ENCODE measurements around the gene ADGRA1.

Gene ADGRA1

DNA sequence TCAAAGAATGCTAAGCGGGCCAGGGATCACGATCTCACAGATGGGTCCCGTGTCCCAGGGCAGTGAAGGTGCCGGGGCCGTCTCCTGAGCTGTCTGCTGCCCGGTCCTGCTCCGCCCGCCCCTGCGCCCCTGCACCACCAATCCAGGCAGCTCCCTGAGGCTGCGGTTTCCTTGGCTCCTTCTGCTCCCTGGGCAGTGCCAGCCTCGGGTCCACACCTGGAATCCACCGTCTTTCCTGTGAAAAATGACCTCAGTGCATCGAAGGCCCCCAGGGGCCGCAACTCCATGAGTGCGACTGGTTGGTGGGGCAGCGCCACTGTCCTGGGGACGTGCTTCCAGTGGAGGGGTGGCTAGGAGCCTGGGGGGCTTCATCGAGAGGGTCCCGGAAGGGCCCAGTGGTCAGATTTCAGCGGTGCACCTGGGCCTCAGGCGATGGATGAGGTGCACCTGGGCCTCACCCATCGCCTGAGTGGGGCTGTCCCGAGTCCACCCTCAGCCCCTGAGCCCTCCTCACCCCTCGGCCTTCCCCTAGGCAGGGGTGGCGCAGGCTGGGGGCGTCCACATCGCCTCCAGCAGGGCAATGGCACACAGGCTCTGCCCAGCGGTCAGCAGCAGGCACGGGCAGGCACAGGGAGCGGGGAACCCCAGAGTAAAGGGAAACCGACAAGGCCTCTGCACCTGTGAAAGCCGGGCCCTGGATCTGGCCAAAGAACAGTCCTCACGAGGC, 27.2 kb downstream of the ADGRA1 start:
- no peak for DNase-seq

- DNase-seq = no peak
Measured at GRCh38 chr10:133115453-133115842, 27.7 kb downstream of the ADGRA1 start.

DNA sequence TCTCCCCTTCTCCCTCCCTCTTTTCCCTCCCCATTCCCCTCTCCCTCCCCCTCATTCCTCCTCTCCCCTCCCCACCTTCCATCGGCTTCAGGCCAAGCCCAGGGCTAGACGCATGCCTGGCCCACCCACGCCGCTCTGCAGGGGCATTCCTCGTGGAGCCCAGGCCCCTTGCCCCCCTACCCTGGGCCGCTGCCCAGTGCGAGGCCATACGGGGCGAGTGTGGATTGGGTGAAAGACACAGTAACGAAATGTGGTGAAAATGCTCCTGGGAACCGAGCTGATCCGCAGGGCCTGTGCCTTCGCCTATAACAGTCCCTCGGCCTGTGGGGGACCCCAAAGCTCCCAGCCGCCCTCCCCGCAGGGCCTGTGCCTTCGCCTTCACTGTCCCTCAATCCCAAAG, 28.3 kb downstream of the ADGRA1 start:
- DNase-seq = no peak

DNA sequence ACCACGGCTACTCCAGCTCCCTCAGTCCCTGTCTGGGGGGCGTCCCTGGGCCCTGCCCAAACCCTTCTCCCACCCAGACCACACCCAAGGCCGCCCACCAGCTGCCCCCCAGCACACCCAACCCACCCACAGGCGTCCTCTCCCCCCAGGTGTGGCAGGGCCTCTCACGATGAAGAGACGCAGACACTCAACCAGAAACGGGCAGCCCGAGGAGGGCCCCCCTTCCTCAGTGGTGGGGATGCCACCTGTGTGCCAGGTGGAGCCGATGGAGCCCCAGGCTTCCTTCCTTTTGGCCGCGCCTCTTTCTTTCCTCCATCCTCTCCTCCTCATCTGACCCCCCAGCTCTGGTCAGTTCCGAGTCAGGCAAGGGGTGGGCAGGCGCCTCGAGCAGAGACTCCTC, 28.7 kb downstream of the ADGRA1 start:
- DNase-seq = no peak

- no peak for DNase-seq
Measured at GRCh38 chr10:133117036-133117687, 29.4 kb downstream of the ADGRA1 start.

DNA sequence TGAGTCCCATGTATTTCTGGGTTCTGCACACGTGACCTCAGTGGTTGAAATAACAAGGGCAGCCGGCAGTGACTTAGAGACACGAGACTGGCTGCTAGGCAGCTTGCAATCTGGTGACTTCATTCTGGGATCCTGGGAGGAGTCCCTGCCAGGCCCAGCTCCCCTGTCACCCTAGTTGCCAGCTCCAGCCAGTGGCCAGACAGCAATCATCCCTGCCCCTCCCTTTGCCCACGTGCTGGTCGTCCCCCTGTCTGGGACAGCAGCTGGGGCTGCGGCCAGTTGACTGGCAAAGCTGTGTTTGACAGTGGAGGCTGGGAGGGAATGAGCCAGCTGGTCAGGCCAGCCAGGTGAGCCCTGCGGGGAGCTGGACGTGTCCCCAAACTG, 30.0 kb downstream of the ADGRA1 start:
- DNase-seq = no peak

DNA sequence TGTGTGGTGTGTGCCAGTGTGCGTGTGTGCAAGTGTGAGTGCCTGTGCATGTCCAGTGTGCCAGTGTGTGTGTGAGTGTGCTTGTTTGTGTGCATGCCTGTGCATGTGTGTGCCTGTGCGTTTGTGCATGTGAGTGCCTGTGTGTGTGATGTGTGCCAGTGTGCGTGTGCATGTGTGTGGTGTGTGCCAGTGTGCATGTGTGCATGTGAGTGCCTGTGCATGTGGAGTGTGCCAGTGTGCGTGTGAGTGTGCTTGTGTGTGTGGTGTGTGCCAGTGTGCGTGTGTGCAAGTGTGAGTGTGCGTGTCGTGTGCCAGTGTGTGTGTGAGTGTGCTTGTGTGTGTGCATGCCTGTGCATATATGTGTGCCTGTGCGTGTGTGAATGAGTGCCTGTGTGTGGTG, 33.8 kb downstream of the ADGRA1 start:
- no peak for DNase-seq

- DNase-seq = no peak
Measured at GRCh38 chr10:133122171-133122935, 34.6 kb downstream of the ADGRA1 start.

GRCh38 chr10:133123050-133123745, 35.5 kb downstream of the ADGRA1 start:
- DNase-seq = peak; percentile 31

- DNase-seq = no peak
Measured at GRCh38 chr10:133123746-133124356, 36.1 kb downstream of the ADGRA1 start.

DNA sequence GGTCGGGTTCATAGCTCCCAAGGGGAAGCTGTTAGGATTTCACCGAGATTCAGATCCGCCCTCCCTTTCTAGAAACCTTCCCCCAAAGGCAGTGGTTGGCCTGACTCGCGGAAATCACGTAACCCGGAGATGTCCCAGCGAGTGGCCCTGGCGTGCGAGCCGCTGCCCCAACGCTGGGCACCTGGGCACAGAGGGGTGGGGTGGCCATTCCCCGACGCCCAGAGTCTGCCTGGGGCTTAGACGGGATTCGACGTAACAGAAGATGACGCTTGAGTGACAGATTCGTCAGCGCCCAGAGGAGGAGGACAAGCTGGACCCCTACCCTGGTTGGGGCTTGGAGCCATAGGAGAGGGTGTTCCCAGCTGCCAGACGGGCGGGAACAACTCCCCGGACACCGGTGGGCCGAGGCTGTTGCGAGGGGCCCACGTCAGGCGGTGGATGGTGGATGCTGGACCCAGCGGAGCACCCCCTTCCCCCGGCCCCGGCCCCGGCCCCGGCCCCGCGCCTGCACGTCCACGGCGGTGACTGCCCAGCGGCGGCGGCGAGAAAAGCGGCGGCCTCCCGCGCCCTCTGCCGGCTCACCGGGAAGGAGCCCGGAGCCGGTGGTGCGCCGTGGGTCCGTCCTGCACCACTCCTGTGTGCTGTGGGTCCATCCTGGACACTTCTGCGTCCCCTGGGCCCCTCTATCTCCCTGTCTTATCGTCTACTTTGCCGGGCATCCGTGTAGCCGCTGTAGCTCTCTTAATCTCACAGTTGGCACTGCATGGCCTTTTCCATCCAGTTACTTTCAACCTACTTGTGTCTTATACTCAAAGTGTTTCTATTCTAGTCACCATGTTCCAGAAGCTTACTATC, 36.9 kb downstream of the ADGRA1 start:
- peak; percentile 53 for DNase-seq

DNA sequence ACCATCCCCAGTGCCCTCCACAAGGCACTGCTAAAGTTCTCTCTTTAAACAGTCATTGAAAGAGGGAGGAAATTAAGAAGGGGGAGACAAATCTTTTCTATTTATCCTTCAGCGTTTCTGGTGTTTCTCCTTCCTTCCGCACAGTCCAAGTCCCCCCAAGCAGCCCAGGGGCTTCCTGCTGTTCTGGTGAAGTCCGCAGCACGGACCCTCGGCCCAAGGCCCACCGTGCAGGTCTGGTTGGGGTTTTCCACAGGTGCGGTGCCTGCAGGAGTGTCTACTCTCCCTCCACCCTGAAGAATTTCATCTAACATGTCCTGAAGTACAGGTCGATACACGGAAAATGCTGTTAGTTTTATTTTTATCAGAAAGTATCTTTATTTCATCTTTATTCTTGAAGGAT, 38.2 kb downstream of the ADGRA1 start:
- no peak for DNase-seq

DNA sequence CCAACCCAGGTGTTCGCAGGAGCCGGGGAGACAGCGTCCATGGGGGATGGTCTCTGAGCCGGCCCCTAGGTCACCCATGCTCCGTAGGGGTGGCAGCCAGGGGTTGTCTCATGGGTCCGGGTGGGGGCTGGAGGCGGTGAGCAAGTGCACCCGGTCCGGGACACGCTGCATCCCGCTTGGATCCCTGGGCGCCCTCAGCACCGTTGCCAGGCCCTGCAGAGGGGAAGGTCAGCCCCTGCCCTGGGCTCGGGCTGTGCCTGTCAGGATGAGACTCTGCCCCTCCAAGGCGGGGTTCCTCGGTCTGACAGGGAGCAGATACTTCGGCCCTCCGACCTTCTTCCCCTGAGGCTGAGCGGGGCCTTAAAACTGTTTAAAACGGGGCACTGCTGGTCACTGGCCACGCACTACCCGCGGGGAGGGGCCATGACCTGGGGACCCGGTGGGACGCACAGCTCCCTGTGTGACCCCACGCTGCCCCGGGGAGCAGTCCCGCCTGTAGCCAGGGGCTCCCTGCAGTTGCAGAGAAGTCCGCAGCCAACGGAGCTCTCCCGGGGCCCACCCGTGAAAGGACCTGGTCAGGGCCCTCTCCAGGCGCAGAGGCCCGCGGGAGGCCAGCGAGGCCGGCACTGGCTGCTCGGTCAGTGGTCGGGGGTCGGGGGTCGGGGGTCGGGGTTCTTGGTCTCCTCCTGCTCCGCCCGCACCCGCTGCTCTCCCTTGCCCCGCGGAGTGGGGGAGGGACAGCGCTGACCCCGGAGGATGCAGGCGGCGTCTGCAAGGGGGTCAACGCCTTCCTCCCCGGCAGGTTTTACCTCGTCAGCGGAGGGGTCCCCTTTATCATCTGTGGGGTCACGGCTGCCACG, 38.9 kb downstream of the ADGRA1 start:
- no peak for DNase-seq

DNA sequence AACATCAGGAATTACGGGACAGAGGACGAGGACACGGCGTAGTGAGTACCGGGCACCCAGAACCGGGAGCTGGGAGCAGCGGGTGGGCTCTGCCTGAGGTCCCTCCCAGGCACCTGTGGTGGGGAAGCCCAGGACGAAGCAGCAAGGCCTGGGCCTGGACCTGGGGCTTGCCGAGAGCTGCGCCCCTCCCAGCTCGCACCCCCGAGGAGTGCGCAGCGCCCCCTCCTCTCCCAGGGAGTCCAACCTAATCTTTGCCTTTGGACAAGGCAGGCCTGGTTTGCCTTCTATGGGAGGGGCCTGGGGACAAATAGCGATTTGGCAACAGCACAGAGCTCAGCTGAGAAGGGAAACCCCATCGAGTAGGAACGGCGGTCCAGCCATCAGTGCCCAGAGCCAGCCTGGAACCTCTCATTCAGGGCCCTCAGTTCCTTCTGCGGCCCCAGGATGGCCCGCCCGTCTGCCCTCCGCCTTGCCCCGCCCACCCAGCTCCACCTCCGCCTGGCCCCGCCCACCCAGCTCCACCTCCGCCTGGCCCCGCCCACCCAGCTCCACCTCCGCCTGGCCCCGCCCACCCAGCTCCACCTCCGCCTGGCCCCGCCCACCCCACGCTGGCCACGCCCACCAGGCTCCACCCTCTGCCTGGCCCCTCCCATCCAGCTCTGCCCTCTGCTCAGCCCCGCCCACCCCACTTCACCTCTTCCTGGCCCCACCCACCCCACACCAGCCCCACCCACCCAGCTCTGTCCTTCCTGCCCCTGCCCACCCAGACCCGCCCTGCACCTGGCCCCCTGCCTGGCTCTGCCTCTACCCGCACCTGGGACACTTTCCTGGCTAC, 39.8 kb downstream of the ADGRA1 start:
- peak; percentile 74 for DNase-seq

DNA sequence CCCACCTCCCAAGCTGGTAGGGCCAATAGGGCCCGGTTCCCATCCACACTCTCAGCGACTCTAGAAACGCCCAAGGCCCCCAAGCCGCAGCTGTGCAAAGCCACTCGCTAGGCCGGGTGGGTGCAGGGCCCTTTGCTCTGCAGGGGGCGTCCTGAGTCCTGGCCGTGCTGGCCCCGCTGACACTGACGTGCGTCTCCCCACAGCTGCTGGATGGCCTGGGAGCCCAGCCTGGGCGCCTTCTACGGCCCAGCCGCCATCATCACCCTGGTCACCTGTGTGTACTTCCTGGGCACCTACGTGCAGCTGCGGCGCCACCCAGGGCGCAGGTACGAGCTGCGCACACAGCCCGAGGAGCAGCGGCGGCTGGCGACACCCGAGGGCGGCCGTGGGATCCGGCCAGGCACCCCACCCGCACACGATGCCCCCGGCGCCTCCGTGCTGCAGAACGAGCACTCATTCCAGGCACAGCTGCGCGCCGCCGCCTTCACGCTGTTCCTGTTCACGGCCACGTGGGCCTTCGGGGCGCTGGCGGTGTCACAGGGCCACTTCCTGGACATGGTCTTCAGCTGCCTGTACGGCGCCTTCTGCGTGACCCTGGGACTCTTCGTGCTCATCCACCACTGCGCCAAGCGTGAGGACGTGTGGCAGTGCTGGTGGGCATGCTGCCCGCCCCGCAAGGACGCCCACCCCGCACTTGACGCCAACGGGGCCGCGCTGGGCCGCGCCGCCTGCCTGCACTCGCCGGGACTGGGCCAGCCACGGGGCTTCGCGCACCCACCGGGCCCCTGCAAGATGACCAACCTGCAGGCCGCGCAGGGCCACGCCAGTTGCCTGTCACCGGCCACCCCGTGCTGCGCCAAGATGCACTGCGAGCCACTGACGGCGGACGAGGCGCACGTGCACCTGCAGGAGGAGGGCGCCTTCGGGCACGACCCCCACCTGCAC, 40.7 kb downstream of the ADGRA1 start:
- DNase-seq = no peak

GRCh38 chr10:133129071-133129858, 41.5 kb downstream of the ADGRA1 start:
- DNase-seq = no peak

DNA sequence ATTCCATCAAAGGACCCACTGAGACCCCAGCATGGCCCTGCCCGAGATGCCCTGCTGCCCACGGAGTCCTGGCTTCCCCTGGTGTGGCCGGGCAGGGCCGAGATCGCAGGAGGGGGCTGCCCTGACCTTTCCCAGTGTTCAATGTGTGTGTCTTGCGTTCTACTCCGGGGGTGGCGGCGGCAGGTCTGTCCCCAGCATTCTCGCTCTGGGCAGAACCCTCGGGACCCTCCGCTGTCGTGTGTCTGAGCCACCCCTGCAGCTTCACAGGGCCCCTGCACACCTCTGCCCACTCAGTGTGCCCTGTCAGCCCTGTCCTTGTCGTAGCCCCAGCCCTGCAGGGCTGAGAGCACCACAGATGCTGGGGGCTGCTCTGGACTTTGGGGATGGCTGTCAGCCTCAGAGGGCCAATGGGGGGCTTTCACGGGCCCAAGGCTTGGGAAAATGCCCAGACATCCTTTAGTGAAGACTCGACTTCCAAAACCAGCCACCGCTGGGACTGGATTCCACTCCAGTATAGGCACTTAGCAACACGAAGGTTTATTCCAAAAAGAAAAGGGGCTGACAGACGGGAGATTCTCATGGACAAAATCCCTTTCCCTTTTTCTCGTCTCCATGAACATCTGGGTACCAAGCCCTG, 42.3 kb downstream of the ADGRA1 start:
- no peak for DNase-seq

Measured in stimulated activated CD8-positive, alpha-beta memory T cell treated with anti-CD3 and anti-CD28 coated beads, Interleukin-4, amount 100 ng/mL, for 48 hours (primary cell).